Neural cell (in vitro differentiated cells): ENCODE results near the gene GARIN3.

Experiments used
- CTCF ChIP-seq: fragments of 450-650 bp; IDR thresholded peaks from 2 replicates; pipeline ENCODE4 v1.5.1; 2014; ENCODE audit warnings: antibody characterized with exemption, mild to moderate bottlenecking, moderate library complexity; ENCODE audit not compliant: poor library complexity, severe bottlenecking
- EP300 ChIP-seq: fragments of 450-650 bp; conservative IDR thresholded peaks from 2 replicates; pipeline ENCODE4 v1.6.1; 2014; ENCODE audit warnings: antibody characterized with exemption, mild to moderate bottlenecking, moderate library complexity; ENCODE audit not compliant: poor library complexity, severe bottlenecking
- EZH2 ChIP-seq: fragments of 200-600, 300-800 bp; shearing (Covaris generic), sonication (generic); IDR thresholded peaks from 2 replicates; pipeline ENCODE4 v1.6.1; 2014; ENCODE audit warnings: antibody characterized with exemption, low read length, borderline replicate concordance, mild to moderate bottlenecking; ENCODE audit not compliant: insufficient read depth, poor library complexity, severe bottlenecking
- MXI1 ChIP-seq: fragments of 450-650 bp; conservative IDR thresholded peaks from 2 replicates; pipeline ENCODE4 v1.6.1; 2014; ENCODE audit warnings: antibody characterized with exemption, mild to moderate bottlenecking; ENCODE audit not compliant: poor library complexity, severe bottlenecking
- POLR2AphosphoS5 ChIP-seq: IDR thresholded peaks from 2 replicates; pipeline ENCODE4 v1.6.1; 2012
- RAD21 ChIP-seq: fragments of 450-650 bp; conservative IDR thresholded peaks from 2 replicates; pipeline ENCODE4 v1.6.1; 2014; ENCODE audit warnings: antibody characterized with exemption, mild to moderate bottlenecking, moderate library complexity
- REST ChIP-seq: IDR thresholded peaks from 2 replicates; pipeline ENCODE4 v1.6.1; 2012; ENCODE audit warnings: borderline replicate concordance
- SMC3 ChIP-seq: fragments of 450-650 bp; conservative IDR thresholded peaks from 2 replicates; pipeline ENCODE4 v1.6.1; 2014; ENCODE audit warnings: antibody characterized with exemption, mild to moderate bottlenecking, moderate library complexity; ENCODE audit not compliant: poor library complexity
- TAF1 ChIP-seq: IDR thresholded peaks from 2 replicates; pipeline ENCODE4 v1.6.1; 2012; ENCODE audit warnings: low read depth

GRCh38 chr5:157137691-157138090 is 28.4 kb downstream of the GARIN3 start:
- TF ChIP-seq TAF1: no peak
- TF ChIP-seq CTCF: no peak
- no peak for TF ChIP-seq REST
- no peak for TF ChIP-seq POLR2AphosphoS5
- TF ChIP-seq RAD21: no peak
- TF ChIP-seq EZH2: no peak
- no peak for TF ChIP-seq SMC3
- TF ChIP-seq EP300: no peak
- TF ChIP-seq MXI1: no peak
